HG03064 (cell line): ENCODE measurements around the gene RAD51AP2.
A peak's percentile ranks its signal among the peaks of the same experiment; 100 is the strongest.
"Not testable (repeated sequence)": the region's sequence is repeated elsewhere in the genome, so short reads cannot be mapped to it uniquely, and the experiment has no call there.

ENCODE experiments used
- ATAC-seq: cut with Tn5 transposase; IDR thresholded peaks from one replicate; pipeline ENCODE4 v1.9.1; 2021; ENCODE audit warnings: low read depth; ENCODE audit not compliant: unreplicated experiment

RAD51AP2 gene

DNA sequence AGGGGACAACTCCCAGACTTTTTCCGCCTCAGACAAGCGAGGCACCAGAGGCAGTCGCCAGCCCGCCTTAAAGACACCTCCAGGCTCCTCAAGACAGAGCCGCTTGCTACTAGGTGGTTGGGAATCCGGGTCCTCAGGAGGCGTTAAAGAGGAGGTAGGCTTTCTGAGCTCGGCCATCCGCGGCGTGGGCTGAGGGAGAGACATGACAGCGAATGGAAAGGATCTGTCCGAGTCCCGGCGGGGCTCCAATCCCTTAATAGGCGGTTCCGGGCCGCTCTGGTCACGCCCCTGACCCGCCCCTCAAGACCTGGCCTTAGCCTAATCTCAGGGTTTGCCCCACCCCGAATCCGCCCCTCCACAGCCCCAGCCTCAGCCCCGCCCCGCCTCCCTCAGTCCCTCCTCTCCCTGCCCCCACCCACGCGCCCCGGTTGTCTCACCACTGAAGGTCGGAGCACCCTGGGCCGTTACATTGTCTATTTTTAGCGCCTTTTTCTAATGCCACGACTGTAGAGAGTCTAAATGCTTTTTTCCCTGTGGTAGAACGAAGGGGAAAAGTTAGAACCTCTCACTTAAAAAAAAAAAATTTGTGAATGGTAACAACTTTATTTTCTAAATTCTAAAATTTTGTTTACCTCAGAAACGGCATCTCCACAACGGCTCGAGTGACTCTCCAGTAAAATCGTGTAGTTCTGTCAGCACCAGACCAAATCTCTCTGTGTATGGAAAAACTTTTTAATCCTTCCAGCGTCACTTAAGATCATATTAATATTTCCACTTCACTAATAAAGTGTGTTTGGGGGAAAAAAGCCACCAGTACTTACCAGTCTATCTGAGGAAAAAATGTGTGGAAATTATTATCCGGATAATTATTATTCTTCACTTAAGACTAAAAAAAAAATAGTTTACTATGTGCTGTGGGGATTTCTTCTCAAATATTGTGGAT lies at the start of gene RAD51AP2:
TSS of gene RAD51AP2 (minus strand) at position 229 of the 943 bp plus-strand sequence. CDS start at position 204, 25 bp downstream.
- ATAC-seq, result peak; percentile 69

DNA sequence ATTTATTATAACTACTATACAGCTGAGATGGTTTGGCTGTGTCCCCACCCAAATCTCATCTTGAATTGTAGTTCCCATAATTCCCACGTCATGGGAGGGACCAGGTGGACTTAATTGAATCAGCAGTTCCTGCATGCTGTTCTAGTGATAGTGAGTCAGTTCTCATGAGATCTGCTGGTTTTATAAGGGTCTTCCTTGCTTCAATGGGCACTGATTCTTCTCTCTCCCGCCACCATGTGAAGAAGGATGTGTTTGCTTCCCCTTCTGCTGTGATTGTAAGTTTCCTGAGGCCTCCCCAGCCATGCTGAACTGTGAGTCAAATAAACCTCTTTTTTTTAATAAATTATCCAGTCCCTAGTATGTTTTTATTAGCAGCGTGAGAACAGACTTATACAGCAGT lies 47.5 kb upstream of the RAD51AP2 start:
- ATAC-seq, result not testable (repeated sequence)

- no peak for ATAC-seq
Observed at GRCh38 chr2:17558878-17559277, 40.6 kb upstream of the RAD51AP2 start.

DNA sequence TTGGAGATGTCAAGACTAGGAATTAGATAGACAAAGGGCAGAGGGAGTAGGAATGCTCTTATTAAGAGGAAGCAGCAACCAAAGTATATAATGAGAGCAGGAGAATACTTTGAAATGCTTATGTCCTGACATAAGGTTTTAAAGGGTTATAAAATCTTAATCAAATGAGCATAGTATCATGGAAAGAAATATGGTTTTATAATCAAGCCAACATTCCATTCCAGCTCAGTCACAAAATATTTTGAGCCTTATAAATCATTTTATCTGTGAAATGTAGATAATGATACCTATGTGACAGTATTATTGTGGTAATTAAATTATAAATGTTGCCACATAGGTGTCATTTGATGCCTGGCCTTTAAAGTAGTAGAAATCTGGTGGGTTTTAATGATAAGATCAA lies 39.8 kb upstream of the RAD51AP2 start:
- ATAC-seq, result no peak

- ATAC-seq, result no peak
Observed at GRCh38 chr2:17557596-17557995, 39.4 kb upstream of the RAD51AP2 start.

DNA sequence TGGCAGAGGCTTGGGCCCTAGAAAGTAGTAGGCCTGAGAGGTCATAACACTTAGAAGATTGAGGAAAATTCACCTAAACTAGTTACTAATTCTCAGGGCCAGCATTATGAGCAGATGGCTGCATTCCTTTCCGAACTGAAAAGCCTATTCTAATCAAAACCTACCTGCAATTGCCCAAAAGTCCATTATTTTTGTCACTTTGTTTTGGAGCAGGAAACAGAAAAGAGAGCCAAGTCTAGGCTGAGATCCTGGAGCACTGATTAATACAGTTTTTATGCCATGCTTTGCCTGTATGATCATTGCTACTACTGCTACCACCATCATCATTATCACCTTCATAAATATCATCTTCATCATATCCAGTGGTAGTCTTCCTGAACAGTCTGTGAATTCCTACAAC lies 36.9 kb upstream of the RAD51AP2 start:
- ATAC-seq, result no peak

DNA sequence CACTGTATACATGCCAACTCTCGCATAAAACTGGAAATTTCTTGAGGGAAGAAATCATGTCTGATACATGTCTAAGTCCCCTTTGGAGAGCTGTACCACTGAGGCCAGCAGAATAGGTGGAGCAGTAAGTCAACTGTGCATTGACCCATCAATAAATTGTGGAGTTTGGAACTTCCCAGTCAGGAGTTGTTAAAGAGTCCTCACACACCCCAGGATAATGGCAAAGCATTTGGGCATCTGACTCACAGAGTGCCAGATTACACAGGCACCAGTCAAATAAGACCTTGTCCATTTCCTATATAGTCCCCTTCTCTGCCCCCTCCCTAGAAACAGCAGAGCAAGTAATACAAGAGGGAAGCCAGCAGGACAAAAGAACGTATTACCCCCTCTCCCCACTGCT lies 32.7 kb upstream of the RAD51AP2 start:
- no peak for ATAC-seq

GRCh38 chr2:17547737-17548136 lies 29.5 kb upstream of the RAD51AP2 start:
- no peak for ATAC-seq

- no peak for ATAC-seq
Observed at GRCh38 chr2:17547237-17547636, 29.0 kb upstream of the RAD51AP2 start.

DNA sequence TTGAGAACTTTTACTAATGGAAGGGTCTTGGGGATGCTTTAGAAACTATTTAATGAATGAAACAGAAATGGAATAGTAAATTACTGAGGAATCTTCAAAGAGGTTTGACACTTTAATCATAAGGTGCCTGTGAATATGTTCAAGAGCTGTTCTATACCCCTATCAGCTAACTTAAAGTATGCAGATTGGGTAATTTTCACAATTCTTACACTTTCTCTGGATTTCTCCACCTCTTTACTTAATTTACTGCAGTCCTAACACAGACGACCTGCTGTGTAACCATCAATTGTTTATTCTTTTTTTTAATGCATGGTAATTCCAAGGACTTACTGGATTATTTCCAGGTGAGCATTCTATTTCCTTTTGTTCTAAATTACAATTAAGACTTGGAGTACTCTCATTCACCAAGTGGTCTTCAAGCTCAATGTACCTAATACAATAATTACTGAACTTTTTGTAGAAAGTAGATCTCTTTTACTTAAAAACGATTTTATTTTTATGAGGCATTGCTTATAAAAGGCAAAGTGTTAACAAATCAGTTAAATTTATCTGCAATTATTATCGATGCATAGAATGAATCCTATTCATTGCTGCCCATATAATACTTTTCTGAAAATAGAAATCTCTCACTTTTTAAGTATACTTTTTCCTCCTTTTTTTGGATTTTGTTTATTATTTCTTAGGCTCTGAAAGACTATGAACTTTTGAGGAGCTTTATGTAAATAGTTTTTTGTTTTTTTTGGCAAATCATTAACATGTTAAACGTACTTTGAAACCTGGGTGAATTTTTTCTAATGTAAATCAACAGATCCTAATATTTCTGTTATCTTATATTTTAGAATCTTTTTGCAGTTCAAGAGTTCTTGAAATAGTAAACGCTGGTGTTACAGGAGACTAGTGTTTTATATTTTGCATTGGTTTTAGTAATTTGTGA lies 27.7 kb upstream of the RAD51AP2 start:
- ATAC-seq, result no peak

- ATAC-seq, result no peak
Observed at GRCh38 chr2:17544256-17544655, 26.0 kb upstream of the RAD51AP2 start.

- no peak for ATAC-seq
Observed at GRCh38 chr2:17543848-17544247, 25.6 kb upstream of the RAD51AP2 start.

- ATAC-seq, result no peak
Observed at GRCh38 chr2:17543131-17543660, 25.0 kb upstream of the RAD51AP2 start.

- no peak for ATAC-seq
Observed at GRCh38 chr2:17542471-17542870, 24.2 kb upstream of the RAD51AP2 start.

- no peak for ATAC-seq
Observed at GRCh38 chr2:17541531-17541950, 23.3 kb upstream of the RAD51AP2 start.

GRCh38 chr2:17540813-17541530 lies 22.7 kb upstream of the RAD51AP2 start:
- no peak for ATAC-seq

GRCh38 chr2:17540093-17540812 lies 22.0 kb upstream of the RAD51AP2 start, which contains the start of gene VSNL1:
Gene VSNL1, plus strand, starts transcription at chr2:17540696. Its CDS starts 51,379 bp downstream, at chr2:17592075.
- ATAC-seq, result no peak

DNA sequence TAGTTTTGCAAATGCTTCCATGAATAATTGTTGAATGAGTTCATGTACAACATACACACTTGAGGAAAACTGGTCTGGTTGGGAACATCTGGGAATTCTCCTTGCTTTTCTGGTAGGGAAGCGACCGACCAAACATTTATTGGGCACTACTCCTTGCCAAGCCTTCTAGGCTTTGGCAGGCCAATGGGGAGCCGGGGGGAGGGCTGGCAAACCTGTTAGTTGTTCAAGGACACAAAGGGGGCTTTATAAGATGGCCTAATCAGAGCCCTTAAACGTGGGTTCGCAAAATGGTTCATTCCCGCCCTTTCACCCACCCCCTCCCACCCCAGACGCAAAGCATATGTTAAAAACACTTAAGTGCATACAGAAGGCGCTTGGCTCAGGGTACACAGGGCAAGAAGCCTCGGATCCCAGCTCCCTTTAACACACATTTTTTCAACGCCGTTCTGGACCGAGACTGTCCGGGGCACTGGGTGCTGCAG lies 21.4 kb upstream of the RAD51AP2 start:
- no peak for ATAC-seq

GRCh38 chr2:17538844-17539554 lies 20.8 kb upstream of the RAD51AP2 start:
- no peak for ATAC-seq
